GM23338 (cell line): ENCODE measurements around the gene DOCK4. TPM values are rescaled to one million over a fixed set of nuclear protein-coding genes. Genes with fewer than 3 reads are reported as not detected.

Experiments used
- ATAC-seq: fragments of 200-7000 bp; cut with Tn5 transposase; 3 replicates; pipeline ENCODE4 v1.9.1; 2020
- DNase-seq: peaks from one replicate; pipeline ENCODE4 v3.0.0-alpha.2; 2015; ENCODE audit warnings: low spot score
- H2AFZ ChIP-seq: fragments of 200-600 bp; sonication (generic); 2 replicates; pipeline ENCODE4 v1.8.0; 2016; ENCODE audit warnings: antibody characterized with exemption, mild to moderate bottlenecking, moderate library complexity
- H3F3A ChIP-seq: fragments of 200-600 bp; sonication (generic); replicated peaks from 2 replicates; pipeline ENCODE4 v1.8.0; 2017; ENCODE audit warnings: antibody characterized with exemption, mixed run types, low read depth
- H3K27ac ChIP-seq: fragments of 200-600 bp; sonication (generic); 2 replicates; pipeline ENCODE4 v1.6.1; 2016; ENCODE audit warnings: low read depth
- H3K27me3 ChIP-seq: fragments of 200-600 bp; sonication (generic); 2 replicates; pipeline ENCODE4 v1.8.0; 2016; ENCODE audit warnings: mild to moderate bottlenecking, mixed run types, moderate library complexity; ENCODE audit not compliant: insufficient read depth
- H3K36me3 ChIP-seq: fragments of 200-600 bp; sonication (generic); 2 replicates; pipeline ENCODE4 v1.8.0; 2016; ENCODE audit warnings: mild to moderate bottlenecking; ENCODE audit not compliant: insufficient read depth
- H3K4me1 ChIP-seq: fragments of 200-600 bp; sonication (generic); 2 replicates; pipeline ENCODE4 v1.8.0; 2016; ENCODE audit warnings: mild to moderate bottlenecking, moderate library complexity; ENCODE audit not compliant: insufficient read depth
- H3K4me2 ChIP-seq: fragments of 200-600 bp; sonication (generic); 2 replicates; pipeline ENCODE4 v1.7.1; 2017; ENCODE audit warnings: mixed run types
- H3K4me3 ChIP-seq: fragments of 200-600 bp; sonication (generic); 2 replicates; pipeline ENCODE4 v1.6.1; 2016; ENCODE audit warnings: mixed run types
- H3K79me2 ChIP-seq: fragments of 200-600 bp; sonication (generic); replicated peaks from 2 replicates; pipeline ENCODE4 v1.8.0; 2017; ENCODE audit warnings: mild to moderate bottlenecking; ENCODE audit not compliant: insufficient read depth
- H3K9me2 ChIP-seq: fragments of 200-600 bp; sonication (generic); 2 replicates; pipeline ENCODE4 v1.8.0; 2017; ENCODE audit not compliant: insufficient read depth
- H4K20me1 ChIP-seq: fragments of 200-600 bp; sonication (generic); replicated peaks from 2 replicates; pipeline ENCODE4 v1.8.0; 2017; ENCODE audit warnings: mild to moderate bottlenecking; ENCODE audit not compliant: insufficient read depth
- H3K27ac Mint-ChIP-seq: 2 replicates; pipeline ENCODE4 v1.8.0; 2020; ENCODE audit warnings: inconsistent platforms, mild to moderate bottlenecking, moderate library complexity, mixed read lengths
- H3K27me3 Mint-ChIP-seq: 3 replicates; pipeline ENCODE4 v1.8.0; 2022; ENCODE audit warnings: low read depth, mild to moderate bottlenecking, moderate library complexity, mixed read lengths, inconsistent platforms; ENCODE audit not compliant: insufficient read depth, poor library complexity
- H3K36me3 Mint-ChIP-seq: 3 replicates; pipeline ENCODE4 v1.8.0; 2021; ENCODE audit warnings: low read depth, mild to moderate bottlenecking, inconsistent platforms, moderate library complexity, mixed read lengths
- H3K4me1 Mint-ChIP-seq: 3 replicates; pipeline ENCODE4 v1.8.0; 2020; ENCODE audit warnings: mild to moderate bottlenecking, inconsistent platforms, mixed read lengths
- H3K4me3 Mint-ChIP-seq: 3 replicates; pipeline ENCODE4 v1.8.0; 2021; ENCODE audit warnings: moderate library complexity, mild to moderate bottlenecking, inconsistent platforms, mixed read lengths
- H3K9me3 Mint-ChIP-seq: 3 replicates; pipeline ENCODE4 v1.8.0; 2020; ENCODE audit warnings: moderate library complexity, mild to moderate bottlenecking, inconsistent platforms, mixed read lengths
- EZH2 ChIP-seq: fragments of 200-600 bp; sonication (generic); IDR thresholded peaks from one replicate; pipeline ENCODE4 v1.8.0; 2017; ENCODE audit warnings: antibody characterized with exemption, mild to moderate bottlenecking, low read depth; ENCODE audit not compliant: unreplicated experiment
- EZH2phosphoT487 ChIP-seq: fragments of 200-600 bp; sonication (generic); IDR thresholded peaks from one replicate; pipeline ENCODE4 v1.8.1; 2018; ENCODE audit warnings: antibody characterized with exemption; ENCODE audit not compliant: unreplicated experiment
- JUNB ChIP-seq: IDR thresholded peaks from one replicate; pipeline ENCODE4 v1.6.1; 2016; ENCODE audit warnings: antibody characterized with exemption; ENCODE audit not compliant: unreplicated experiment
- POLR2AphosphoS5 ChIP-seq: IDR thresholded peaks from 2 replicates; pipeline ENCODE4 v1.6.1; 2016; ENCODE audit warnings: antibody characterized with exemption, low read depth
- REST ChIP-seq: IDR thresholded peaks from one replicate; pipeline ENCODE4 v1.6.1; 2018; ENCODE audit warnings: antibody characterized with exemption; ENCODE audit not compliant: unreplicated experiment
- STAT1 ChIP-seq: IDR thresholded peaks from one replicate; pipeline ENCODE4 v1.6.1; 2016; ENCODE audit warnings: antibody characterized with exemption; ENCODE audit not compliant: unreplicated experiment
- ZNF114 ChIP-seq: fragments of 250-450 bp; sonication (Bioruptor Pico); IDR thresholded peaks from 2 replicates; pipeline ENCODE4 v1.5.0; 2020; ENCODE audit warnings: mild to moderate bottlenecking, moderate library complexity
- ZNF331 ChIP-seq: fragments of 250-450 bp; sonication (Bioruptor Pico); IDR thresholded peaks from 2 replicates; pipeline ENCODE4 v1.5.0; 2020; ENCODE audit warnings: low read depth, mild to moderate bottlenecking, moderate library complexity
- ZNF462 ChIP-seq: fragments of 250-450 bp; sonication (Bioruptor Pico); IDR thresholded peaks from 2 replicates; pipeline ENCODE4 v1.5.0; 2020; ENCODE audit warnings: mild to moderate bottlenecking, moderate library complexity
- polyA plus RNA-seq: library from polyadenylated mRNA; unstranded; fragments of >200 nt; fragmentation: Nextera tagmentation; extraction: Ambion mirVana; gene quantifications from 2 replicates; pipeline ENCODE4 v1.2.1, GENCODE V29; 2016
- total RNA-seq: library from RNA; depleted of rRNA; stranded (reverse); fragments of >200 nt; shearing (Covaris generic); gene quantifications from 2 replicates; pipeline ENCODE4 v1.2.3, GENCODE V29; 2014
- TF ChIP-seq, protein P1 (sequence below): IDR thresholded peaks from 2 replicates; pipeline ENCODE4 v1.6.1; 2016; ENCODE audit warnings: antibody characterized with exemption

The DOCK4 gene
- total and polyA plus RNA-seq, 2 experiments from 2014 or later: 6.3 to 33.8 TPM

GRCh38 chr7:112081778-112082177 is 124.4 kb downstream of the DOCK4 start:
- peaks cover 39% of the 10 kb centered on the region for H3K4me1 Mint-ChIP-seq

More at GRCh38 chr7:112081778-112082177, 124.4 kb downstream of the DOCK4 start:
- Histone ChIP-seq H2AFZ (no peak overlapping the region), H4K20me1 (no peaks in the 10 kb centered on the region), H3K36me3 (no peaks in the 10 kb centered on the region), H3K4me3 (no peak overlapping the region), H3F3A (no peaks in the 10 kb centered on the region), H3K4me2 (no peak overlapping the region), H3K9me2 (no peaks in the 10 kb centered on the region), H3K27me3 (no peaks in the 10 kb centered on the region), H3K27ac (no peak overlapping the region), H3K4me1 (peaks cover 20% of the 10 kb centered on the region), H3K79me2 (peaks cover 12% of the 10 kb centered on the region; the same call in 1 of the 2 replicates)
- TF ChIP-seq EZH2phosphoT487 (no peak), REST (no peak), ZNF331 (CRISPR knock-in tag) (no peak), STAT1 (no peak), ZNF114 (no peak), EZH2 (no peak), JUNB (no peak), POLR2AphosphoS5 (no peak), ZNF462 (no peak)
- TF ChIP-seq, protein P1, sequence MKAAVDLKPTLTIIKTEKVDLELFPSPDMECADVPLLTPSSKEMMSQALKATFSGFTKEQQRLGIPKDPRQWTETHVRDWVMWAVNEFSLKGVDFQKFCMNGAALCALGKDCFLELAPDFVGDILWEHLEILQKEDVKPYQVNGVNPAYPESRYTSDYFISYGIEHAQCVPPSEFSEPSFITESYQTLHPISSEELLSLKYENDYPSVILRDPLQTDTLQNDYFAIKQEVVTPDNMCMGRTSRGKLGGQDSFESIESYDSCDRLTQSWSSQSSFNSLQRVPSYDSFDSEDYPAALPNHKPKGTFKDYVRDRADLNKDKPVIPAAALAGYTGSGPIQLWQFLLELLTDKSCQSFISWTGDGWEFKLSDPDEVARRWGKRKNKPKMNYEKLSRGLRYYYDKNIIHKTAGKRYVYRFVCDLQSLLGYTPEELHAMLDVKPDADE: no peak
- DNase-seq: no peak
- Mint-ChIP-seq H3K36me3 (no peaks in the 10 kb centered on the region), H3K27ac (peak overlapping the region; percentile 47; the same call in 1 of the 2 replicates), H3K4me3 (no peak overlapping the region), H3K27me3 (no peaks in the 10 kb centered on the region), H3K9me3 (no peaks in the 10 kb centered on the region)
- no peak for ATAC-seq
